ENCODE measurements around the gene PARS2.

Gene PARS2

DNA sequence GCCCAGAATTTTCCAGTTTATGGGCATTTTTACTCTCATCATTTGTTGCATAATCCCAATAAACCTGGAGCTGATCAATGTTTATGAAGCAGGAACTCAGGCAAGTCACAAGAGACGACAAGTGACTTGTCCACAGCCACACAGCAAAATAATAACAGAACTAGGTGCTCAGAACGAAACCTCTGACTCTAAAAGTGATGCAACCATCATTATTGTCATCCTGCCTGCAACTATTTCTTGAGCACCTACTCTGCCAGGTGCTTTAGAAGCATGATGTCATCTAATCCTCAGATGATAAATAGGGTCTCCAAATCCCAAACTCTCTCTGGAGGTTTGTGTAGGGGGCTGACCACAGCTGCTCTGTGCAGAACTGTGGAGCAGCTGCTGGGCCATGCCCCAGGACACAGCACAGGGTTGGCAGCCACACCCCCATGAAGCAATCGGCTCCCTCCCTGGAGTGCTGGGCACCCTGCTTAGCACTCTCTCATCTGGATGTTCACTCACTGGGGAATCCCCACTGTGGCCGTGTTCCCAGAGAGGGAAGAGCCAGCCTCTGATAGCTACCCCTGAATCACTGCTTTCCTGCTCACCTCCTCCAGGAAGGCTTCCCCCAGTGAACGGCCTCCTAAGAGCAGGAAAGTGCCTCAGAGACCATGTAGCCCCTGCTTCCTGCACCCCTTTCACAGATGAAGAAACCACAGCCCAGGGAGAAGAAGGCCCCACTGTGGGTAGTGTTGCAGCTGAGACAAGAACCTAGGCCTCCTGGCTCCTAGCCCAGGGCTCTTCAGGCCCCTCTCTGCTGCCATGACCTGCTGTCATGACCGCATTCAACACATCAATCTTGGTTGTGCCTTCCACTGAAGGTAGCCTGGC lies 34.7 kb upstream of the PARS2 start:
- no peak for TF ChIP-seq TAF1 (IDR thresholded peaks at IDR 0.05; ENCODE audit: borderline replicate concordance, insufficient read depth, low read length)
- TF ChIP-seq SIN3A (IDR thresholded peaks at IDR 0.05; ENCODE audit: borderline replicate concordance, insufficient read depth, low read length), result no peak
- TF ChIP-seq POLR2AphosphoS5 (IDR thresholded peaks at IDR 0.05; ENCODE audit: low read depth, low read length), result no peak
- no peak for TF ChIP-seq FOXP2 (optimal IDR thresholded peaks at IDR 0.05; ENCODE audit: borderline replicate concordance, extremely low read depth, extremely low read length, insufficient read depth)
- TF ChIP-seq REST (IDR thresholded peaks at IDR 0.05; ENCODE audit: insufficient read depth in 1 of 2, low read depth in 2 of 2, low read length in 2 of 2), result no peak

DNA sequence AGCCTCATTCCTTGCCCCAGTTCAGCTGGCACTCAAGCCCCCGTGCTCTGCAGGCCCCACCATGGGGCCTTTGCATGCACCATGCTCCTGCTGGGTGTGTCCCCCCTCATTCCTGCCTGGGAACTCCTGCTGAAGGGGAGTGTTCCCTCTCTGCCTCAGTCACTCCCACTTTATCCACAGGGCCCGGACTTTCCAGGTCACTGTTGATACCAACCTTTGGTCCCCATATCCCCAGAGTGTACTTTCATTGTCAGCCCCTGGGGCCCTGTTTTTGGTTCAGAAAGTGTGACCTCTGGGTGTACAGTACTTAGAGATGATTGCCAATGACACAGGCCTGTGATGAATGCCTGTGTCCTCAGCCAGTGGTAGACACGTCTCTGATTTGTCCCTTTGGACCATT lies 33.9 kb upstream of the PARS2 start:
- no peak for TF ChIP-seq POLR2AphosphoS5 (IDR thresholded peaks at IDR 0.05; ENCODE audit: low read depth, low read length)

DNA sequence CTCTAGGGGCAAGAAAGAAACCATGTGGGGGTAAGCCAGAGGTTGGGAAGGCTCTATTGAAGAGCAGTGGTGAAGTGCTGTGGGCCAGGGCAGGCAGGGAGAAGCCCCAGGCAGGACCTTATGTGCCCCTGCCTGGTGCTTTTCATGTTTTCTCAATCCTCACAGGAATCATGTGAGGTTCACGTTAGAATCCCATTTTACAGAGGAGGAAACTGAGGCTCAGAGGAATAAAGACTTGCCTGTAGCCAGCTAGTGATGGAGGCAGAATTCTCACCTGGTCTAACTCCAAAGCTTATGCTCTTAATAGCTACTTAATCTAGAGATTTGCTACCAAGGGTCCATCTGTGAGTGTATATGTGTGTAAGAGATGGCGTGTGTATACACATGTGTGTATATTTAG lies 32.6 kb upstream of the PARS2 start:
- no peak for TF ChIP-seq TAF1 (IDR thresholded peaks at IDR 0.05; ENCODE audit: borderline replicate concordance, insufficient read depth, low read length)
- TF ChIP-seq POLR2AphosphoS5 (IDR thresholded peaks at IDR 0.05; ENCODE audit: low read depth, low read length), result no peak
- TF ChIP-seq REST (IDR thresholded peaks at IDR 0.05; ENCODE audit: insufficient read depth in 1 of 2, low read depth in 2 of 2, low read length in 2 of 2), result no peak
- TF ChIP-seq FOXP2 (optimal IDR thresholded peaks at IDR 0.05; ENCODE audit: borderline replicate concordance, extremely low read depth, extremely low read length, insufficient read depth), result no peak
- no peak for TF ChIP-seq SIN3A (IDR thresholded peaks at IDR 0.05; ENCODE audit: borderline replicate concordance, insufficient read depth, low read length)

GRCh38 chr1:54795841-54796468 lies 31.6 kb upstream of the PARS2 start:
- TF ChIP-seq FOXP2 (optimal IDR thresholded peaks at IDR 0.05; ENCODE audit: borderline replicate concordance, extremely low read depth, extremely low read length, insufficient read depth), result no peak
- no peak for TF ChIP-seq TAF1 (IDR thresholded peaks at IDR 0.05; ENCODE audit: borderline replicate concordance, insufficient read depth, low read length)
- TF ChIP-seq SIN3A (IDR thresholded peaks at IDR 0.05; ENCODE audit: borderline replicate concordance, insufficient read depth, low read length), result no peak
- TF ChIP-seq POLR2AphosphoS5 (IDR thresholded peaks at IDR 0.05; ENCODE audit: low read depth, low read length), result no peak
- TF ChIP-seq REST (IDR thresholded peaks at IDR 0.05; ENCODE audit: insufficient read depth in 1 of 2, low read depth in 2 of 2, low read length in 2 of 2), result no peak

- TF ChIP-seq FOXP2 (optimal IDR thresholded peaks at IDR 0.05; ENCODE audit: borderline replicate concordance, extremely low read depth, extremely low read length, insufficient read depth) (no peak), REST (IDR thresholded peaks at IDR 0.05; ENCODE audit: insufficient read depth in 1 of 2, low read depth in 2 of 2, low read length in 2 of 2) (no peak), SIN3A (IDR thresholded peaks at IDR 0.05; ENCODE audit: borderline replicate concordance, insufficient read depth, low read length) (no peak), TAF1 (IDR thresholded peaks at IDR 0.05; ENCODE audit: borderline replicate concordance, insufficient read depth, low read length) (no peak), POLR2AphosphoS5 (IDR thresholded peaks at IDR 0.05; ENCODE audit: low read depth, low read length) (no peak)
Observed at GRCh38 chr1:54795356-54795665, 31.0 kb upstream of the PARS2 start.
